ENCODE data around the gene OLFM1.
"Not testable (repeated sequence)": the region's sequence is repeated elsewhere in the genome, so short reads cannot be mapped to it uniquely, and the experiment has no call there.

Gene OLFM1

DNA sequence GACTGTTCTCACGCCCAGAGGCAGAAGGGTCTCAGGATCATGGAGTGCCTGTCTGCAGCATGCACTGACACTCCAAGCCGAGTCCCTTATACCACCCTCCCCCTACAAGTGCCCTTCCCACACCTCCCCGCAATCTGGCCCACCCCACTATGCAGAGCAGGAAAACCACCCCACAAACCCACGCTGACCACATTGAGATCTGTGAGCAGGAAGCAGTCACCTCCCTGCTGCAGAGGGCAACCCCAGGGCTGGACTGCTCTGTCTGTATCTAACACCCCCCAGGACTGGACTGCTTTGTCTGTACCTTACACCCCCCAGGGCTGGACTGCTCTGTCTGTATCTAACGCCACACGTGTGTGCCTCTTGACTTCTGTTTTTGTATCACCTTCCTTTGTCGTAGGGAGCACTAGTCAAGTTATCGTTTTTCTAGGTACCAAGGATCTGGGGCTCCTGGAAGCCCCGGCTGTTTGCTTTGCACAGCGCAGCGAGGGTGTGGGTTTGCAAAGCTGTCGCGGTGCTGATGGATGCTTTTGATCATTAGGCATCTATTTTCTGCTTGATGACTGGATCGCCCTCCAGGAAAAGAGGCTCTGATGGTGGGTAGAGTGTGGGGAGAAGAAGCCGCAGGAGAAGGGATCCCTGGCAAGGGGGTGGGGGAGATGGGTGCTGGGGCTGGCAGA, 21.5 kb downstream of the OLFM1 start:
- TF ChIP-seq, protein P1, sequence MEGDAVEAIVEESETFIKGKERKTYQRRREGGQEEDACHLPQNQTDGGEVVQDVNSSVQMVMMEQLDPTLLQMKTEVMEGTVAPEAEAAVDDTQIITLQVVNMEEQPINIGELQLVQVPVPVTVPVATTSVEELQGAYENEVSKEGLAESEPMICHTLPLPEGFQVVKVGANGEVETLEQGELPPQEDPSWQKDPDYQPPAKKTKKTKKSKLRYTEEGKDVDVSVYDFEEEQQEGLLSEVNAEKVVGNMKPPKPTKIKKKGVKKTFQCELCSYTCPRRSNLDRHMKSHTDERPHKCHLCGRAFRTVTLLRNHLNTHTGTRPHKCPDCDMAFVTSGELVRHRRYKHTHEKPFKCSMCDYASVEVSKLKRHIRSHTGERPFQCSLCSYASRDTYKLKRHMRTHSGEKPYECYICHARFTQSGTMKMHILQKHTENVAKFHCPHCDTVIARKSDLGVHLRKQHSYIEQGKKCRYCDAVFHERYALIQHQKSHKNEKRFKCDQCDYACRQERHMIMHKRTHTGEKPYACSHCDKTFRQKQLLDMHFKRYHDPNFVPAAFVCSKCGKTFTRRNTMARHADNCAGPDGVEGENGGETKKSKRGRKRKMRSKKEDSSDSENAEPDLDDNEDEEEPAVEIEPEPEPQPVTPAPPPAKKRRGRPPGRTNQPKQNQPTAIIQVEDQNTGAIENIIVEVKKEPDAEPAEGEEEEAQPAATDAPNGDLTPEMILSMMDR (conservative IDR thresholded peaks at IDR 0.05; ENCODE audit: low read depth, low read length) = no peak

DNA sequence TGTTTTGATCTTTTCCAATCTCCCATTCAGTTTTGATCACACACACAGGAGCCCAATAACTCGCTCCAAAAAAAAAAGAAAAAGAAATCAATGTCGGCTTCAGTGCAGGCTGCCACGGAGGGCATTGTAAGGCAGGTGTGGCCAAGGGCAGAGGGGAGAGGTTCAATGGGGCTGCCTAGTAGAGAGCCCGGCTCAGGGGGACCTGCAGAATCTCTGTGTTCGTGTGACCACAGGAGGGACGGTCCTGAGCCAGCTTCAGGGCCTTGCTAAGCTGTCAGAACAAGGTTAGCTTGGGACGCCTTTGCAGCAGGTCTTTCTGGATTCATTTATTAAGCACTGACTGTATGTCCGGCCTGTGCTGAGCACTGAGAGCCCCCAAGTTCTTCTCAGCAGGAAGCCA, 22.2 kb downstream of the OLFM1 start:
- DNase-seq (ENCODE audit: low read depth) = no peak
- H3K4me3 ChIP-seq (ENCODE audit: low read length) = no peak overlapping the region
- TF ChIP-seq, protein P1 (conservative IDR thresholded peaks at IDR 0.05; ENCODE audit: low read depth, low read length) = no peak

More for the DNA sequence above, 21.5 kb downstream of the OLFM1 start:
- H3K4me3 ChIP-seq (ENCODE audit: low read length) = no peak overlapping the region
- DNase-seq (ENCODE audit: low read depth) = no peak

DNA sequence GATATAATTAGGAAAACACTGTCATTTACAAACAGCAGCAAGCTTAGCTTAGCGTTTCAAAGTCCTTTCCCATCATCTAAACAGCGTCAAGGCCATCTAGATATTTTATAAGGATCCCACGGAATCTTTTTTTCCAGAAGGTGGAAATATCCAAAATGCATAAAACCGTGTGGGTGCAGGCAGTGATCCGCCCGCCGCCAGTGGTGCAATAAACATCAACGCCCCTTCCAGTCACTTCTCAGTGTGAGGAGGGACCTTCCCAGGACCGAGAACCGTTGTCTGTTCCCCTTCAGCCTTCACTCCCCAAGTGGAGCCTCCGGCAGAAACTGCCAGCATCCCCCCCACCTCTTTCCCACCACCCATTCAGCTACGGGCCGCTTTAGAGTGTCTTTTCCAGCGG, 22.9 kb downstream of the OLFM1 start:
- TF ChIP-seq, protein P1 (conservative IDR thresholded peaks at IDR 0.05; ENCODE audit: low read depth, low read length) = no peak
- no peak for DNase-seq (ENCODE audit: low read depth)
- no peak overlapping the region for H3K4me3 ChIP-seq (ENCODE audit: low read length)

DNA sequence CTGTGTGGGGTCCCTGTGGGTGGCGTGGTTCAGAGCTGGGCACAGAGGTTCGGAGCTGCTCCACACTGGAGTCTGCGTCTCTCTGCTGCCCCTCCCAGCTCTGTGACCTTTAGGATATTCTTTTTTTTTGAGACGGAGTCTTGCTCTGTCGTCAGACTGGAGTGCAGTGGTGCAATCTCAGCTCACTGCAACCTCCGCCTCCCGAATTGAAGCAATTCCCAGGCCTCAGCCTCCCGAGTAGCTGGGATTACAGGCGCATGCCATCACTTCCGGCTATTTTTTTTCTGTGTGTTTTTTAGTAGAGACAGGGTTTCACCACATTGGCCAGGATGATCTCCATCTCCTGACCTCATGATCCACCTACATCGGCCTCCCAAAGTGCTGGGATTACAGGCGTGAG, 24.1 kb downstream of the OLFM1 start:
- not testable (repeated sequence) for DNase-seq (ENCODE audit: low read depth)

DNA sequence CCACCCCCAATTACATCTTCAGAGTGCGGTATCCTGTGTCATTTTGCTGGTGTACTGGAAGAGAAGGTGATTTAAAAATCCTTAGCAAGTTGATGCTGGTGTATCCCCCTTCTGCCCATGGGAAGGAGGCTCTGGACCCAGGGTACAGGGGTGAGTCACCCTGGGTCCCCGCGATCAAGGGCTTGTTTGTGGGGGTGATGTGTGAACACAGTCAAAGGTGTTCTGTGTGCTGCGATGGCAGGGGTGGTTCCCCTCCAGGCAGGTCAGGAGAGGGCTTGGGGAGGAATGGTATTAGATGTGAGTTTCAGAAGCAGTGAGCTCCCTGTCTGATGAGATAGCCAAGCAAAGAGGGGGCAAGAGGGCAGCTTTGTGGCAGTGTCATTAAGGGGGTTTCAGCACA, 28.9 kb downstream of the OLFM1 start:
- no peak for DNase-seq (ENCODE audit: low read depth)
- no peak overlapping the region for H3K4me3 ChIP-seq (ENCODE audit: low read length)
- TF ChIP-seq, protein P1 (conservative IDR thresholded peaks at IDR 0.05; ENCODE audit: low read depth, low read length) = no peak

More for the DNA sequence above, 24.1 kb downstream of the OLFM1 start:
- not testable (repeated sequence) for H3K4me3 ChIP-seq (ENCODE audit: low read length)

DNA sequence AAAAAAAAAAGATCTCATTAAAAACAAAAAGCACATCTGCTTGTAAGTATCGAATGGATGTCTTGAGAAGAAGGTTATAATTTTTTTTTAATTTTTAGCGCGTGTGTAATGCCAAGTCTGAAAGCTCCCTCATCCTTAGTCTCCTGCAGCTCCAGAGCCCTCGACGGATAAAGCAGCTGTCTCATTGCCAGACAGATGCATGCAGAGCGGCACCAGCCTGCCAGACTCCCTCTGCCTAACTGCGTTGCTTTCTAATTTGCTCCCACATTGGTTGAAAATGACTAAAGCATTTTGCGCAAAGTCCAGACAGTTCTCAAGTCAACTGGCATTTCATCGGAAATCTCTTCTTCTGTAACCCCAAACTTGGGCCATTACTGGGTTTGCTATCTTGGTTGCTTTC, 29.4 kb downstream of the OLFM1 start:
- H3K4me3 ChIP-seq (ENCODE audit: low read length) = no peak overlapping the region

DNA sequence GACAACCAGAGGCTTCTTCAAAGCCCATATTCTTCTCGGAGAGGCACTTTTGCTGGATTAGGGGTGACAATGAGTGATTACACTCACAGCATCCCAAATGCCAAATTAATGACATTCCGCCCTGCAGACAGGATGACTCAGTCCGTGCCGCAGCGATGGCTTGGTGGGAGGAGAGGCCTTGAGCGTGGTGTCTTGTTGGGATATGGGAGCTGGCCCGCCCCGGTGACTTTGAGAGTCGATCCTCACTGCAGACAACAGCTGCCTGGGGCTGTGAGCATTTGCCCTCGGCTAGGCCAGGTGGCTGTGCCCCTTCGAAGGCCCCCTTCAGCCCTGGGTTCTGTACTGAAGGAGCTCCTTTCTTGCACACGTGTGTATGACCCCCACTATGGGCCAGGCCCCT, 29.8 kb downstream of the OLFM1 start:
- TF ChIP-seq, protein P1 (conservative IDR thresholded peaks at IDR 0.05; ENCODE audit: low read depth, low read length) = no peak
- DNase-seq (ENCODE audit: low read depth) = no peak
- no peak overlapping the region for H3K4me3 ChIP-seq (ENCODE audit: low read length)

More for the DNA sequence above, 29.4 kb downstream of the OLFM1 start:
- no peak for DNase-seq (ENCODE audit: low read depth)
- TF ChIP-seq, protein P1 (conservative IDR thresholded peaks at IDR 0.05; ENCODE audit: low read depth, low read length) = no peak
